HL-60 (cell line): ENCODE data around the gene TMEM72.

Source experiments
- GABPA ChIP-seq: IDR thresholded peaks from 2 replicates; pipeline ENCODE4 v1.6.1; 2012; ENCODE audit warnings: low read depth
- POLR2AphosphoS5 ChIP-seq: IDR thresholded peaks from 2 replicates; pipeline ENCODE4 v1.6.1; 2012; ENCODE audit warnings: low read depth
- TF ChIP-seq, protein P1 (sequence below): IDR thresholded peaks from one replicate; pipeline ENCODE4 v1.5.1; 2011; ENCODE audit warnings: low read length, control low read depth, inconsistent platforms; ENCODE audit not compliant: insufficient read depth
- TF ChIP-seq, protein P2 (sequence below): IDR thresholded peaks from 2 replicates; pipeline ENCODE4 v1.6.1; 2012; ENCODE audit warnings: low read depth; ENCODE audit not compliant: insufficient replicate concordance

DNA sequence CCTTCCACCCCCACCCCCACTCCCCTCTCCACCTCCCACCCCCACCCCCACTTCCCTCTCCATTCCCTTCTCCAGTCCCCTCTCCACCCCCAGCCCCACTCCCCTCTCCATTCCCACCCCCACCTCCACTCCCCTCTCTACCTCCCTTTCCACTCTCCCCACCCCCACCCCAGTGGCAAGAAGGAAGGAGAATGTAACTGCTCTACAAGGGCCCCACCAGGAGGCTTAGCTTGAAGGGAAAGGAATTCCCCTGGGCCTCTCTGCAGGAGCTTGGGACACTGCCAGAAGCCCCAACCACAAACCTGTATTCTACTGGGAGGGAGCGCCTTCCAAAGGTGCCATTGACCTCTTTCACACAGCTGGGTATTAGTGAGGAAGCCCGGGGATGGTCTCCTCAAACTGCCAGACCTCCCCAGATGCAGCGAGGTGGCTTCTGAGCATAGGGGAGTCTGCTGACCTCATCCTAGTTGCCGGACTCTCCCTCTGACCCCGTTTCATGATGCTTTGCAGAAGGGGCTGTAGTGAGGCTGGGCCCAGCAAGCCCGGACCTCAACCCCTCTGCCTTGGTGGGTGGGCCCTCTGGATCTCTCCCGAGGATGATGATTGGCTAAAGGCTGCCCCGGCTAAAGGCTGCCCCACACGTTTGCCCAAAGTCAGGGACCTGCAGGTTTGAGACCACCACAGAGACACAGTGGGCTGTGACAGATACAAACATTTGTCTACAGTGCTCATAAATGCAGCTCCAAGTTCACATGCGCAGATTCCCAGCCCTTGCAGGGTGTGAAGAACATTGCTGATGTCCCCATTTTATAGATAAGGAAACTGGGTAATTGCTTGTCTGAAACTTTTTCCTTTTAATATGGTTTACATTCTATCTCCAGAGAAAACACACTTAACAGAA, 64.5 kb downstream of the TMEM72 start:
- TF ChIP-seq POLR2AphosphoS5: no peak
- TF ChIP-seq, protein P1, sequence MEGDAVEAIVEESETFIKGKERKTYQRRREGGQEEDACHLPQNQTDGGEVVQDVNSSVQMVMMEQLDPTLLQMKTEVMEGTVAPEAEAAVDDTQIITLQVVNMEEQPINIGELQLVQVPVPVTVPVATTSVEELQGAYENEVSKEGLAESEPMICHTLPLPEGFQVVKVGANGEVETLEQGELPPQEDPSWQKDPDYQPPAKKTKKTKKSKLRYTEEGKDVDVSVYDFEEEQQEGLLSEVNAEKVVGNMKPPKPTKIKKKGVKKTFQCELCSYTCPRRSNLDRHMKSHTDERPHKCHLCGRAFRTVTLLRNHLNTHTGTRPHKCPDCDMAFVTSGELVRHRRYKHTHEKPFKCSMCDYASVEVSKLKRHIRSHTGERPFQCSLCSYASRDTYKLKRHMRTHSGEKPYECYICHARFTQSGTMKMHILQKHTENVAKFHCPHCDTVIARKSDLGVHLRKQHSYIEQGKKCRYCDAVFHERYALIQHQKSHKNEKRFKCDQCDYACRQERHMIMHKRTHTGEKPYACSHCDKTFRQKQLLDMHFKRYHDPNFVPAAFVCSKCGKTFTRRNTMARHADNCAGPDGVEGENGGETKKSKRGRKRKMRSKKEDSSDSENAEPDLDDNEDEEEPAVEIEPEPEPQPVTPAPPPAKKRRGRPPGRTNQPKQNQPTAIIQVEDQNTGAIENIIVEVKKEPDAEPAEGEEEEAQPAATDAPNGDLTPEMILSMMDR: no peak
- TF ChIP-seq GABPA: no peak
- TF ChIP-seq, protein P2, sequence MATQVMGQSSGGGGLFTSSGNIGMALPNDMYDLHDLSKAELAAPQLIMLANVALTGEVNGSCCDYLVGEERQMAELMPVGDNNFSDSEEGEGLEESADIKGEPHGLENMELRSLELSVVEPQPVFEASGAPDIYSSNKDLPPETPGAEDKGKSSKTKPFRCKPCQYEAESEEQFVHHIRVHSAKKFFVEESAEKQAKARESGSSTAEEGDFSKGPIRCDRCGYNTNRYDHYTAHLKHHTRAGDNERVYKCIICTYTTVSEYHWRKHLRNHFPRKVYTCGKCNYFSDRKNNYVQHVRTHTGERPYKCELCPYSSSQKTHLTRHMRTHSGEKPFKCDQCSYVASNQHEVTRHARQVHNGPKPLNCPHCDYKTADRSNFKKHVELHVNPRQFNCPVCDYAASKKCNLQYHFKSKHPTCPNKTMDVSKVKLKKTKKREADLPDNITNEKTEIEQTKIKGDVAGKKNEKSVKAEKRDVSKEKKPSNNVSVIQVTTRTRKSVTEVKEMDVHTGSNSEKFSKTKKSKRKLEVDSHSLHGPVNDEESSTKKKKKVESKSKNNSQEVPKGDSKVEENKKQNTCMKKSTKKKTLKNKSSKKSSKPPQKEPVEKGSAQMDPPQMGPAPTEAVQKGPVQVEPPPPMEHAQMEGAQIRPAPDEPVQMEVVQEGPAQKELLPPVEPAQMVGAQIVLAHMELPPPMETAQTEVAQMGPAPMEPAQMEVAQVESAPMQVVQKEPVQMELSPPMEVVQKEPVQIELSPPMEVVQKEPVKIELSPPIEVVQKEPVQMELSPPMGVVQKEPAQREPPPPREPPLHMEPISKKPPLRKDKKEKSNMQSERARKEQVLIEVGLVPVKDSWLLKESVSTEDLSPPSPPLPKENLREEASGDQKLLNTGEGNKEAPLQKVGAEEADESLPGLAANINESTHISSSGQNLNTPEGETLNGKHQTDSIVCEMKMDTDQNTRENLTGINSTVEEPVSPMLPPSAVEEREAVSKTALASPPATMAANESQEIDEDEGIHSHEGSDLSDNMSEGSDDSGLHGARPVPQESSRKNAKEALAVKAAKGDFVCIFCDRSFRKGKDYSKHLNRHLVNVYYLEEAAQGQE: no peak
